WTC11 (cell line): ENCODE measurements around the gene FAM181A.

Source experiments
- AFF4 ChIP-seq: sonication (generic); formaldehyde crosslinking; IDR thresholded peaks from 2 replicates; pipeline ENCODE4 v1.8.1; 2023; ENCODE audit warnings: mild to moderate bottlenecking, missing genetic modification reagents, borderline replicate concordance
- CTCF ChIP-seq: fragments of 200-600 bp; IDR thresholded peaks from 2 replicates; pipeline ENCODE4 v1.8.0; 2022; ENCODE audit warnings: antibody characterized with exemption
- IRF1 ChIP-seq: sonication (generic); formaldehyde crosslinking; IDR thresholded peaks from 2 replicates; pipeline ENCODE4 v1.8.0; 2023; ENCODE audit warnings: missing genetic modification reagents
- KAT7 ChIP-seq: sonication (generic); formaldehyde crosslinking; IDR thresholded peaks from 2 replicates; pipeline ENCODE4 v1.8.1; 2023; ENCODE audit warnings: missing genetic modification reagents, mild to moderate bottlenecking, borderline replicate concordance
- MAX ChIP-seq: sonication (generic); formaldehyde crosslinking; IDR thresholded peaks from 2 replicates; pipeline ENCODE4 v1.8.0; 2022; ENCODE audit warnings: mild to moderate bottlenecking, missing genetic modification reagents
- USF2 ChIP-seq: sonication (generic); formaldehyde crosslinking; IDR thresholded peaks from 2 replicates; pipeline ENCODE4 v1.8.1; 2023; ENCODE audit warnings: mild to moderate bottlenecking, missing genetic modification reagents, moderate library complexity
- ZNF396 ChIP-seq: fragments of 250-450 bp; sonication (Bioruptor Pico); IDR thresholded peaks from 2 replicates; pipeline ENCODE4 v1.8.0; 2021; ENCODE audit warnings: mild to moderate bottlenecking, moderate library complexity, borderline replicate concordance

GRCh38 chr14:93938751-93939303, 11.7 kb downstream of the FAM181A start:
- TF ChIP-seq USF2 = no peak
- no peak for TF ChIP-seq CTCF
- TF ChIP-seq MAX = no peak
- TF ChIP-seq AFF4 (CRISPR knock-in tag) = no peak
- TF ChIP-seq KAT7 (CRISPR knock-in tag) = no peak; the same call in 1 of the 2 replicates
- no peak for TF ChIP-seq ZNF396 (CRISPR knock-in tag)
- TF ChIP-seq IRF1 = no peak
